Esophagus muscularis mucosa (tissue), 4 donors: ENCODE results near the gene LMX1B.

Experiments
- EP300 ChIP-seq: sonication (generic); formaldehyde crosslinking; IDR thresholded peaks from one replicate; pipeline ENCODE4 v1.6.1; 2017; ENCODE audit warnings: antibody characterized with exemption
- POLR2A ChIP-seq: fragments of 450-650 bp; IDR thresholded peaks from one replicate; pipeline ENCODE4 v1.6.1; 2017; ENCODE audit warnings: antibody characterized with exemption, moderate library complexity, mild to moderate bottlenecking, low read depth
- TF ChIP-seq, protein P1 (sequence below), 3 experiments: fragments of 200-600 bp in 2 of 3; fragments of 450-650 bp in 1 of 3; sonication (generic) in 2 of 3; IDR thresholded peaks; one replicate each; pipeline ENCODE4 v1.5.1; 2017 to 2019; ENCODE audit warnings: antibody characterized with exemption in 3 of 3, mild to moderate bottlenecking in 2 of 3, moderate library complexity in 1 of 3

DNA sequence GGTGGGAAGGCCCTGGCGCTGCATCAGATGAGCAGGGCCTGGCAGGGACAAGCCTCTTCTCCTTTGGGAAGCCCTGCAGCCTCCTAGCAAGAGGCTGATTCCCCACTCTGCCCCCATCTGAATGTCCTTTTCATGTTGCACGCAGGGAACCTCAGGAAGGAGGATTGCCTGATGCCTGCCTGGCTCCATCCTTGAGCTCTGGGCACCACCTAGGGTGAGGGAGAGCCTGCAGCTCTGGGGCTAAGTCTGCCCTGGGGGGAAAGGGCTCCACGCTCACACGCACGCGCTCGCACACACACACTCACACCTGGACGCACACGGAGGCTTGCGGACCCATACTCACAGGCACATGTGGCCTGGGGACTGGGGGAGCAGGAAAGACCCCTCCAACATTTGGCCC, 86.6 kb downstream of the LMX1B start:
- TF ChIP-seq, protein P1, sequence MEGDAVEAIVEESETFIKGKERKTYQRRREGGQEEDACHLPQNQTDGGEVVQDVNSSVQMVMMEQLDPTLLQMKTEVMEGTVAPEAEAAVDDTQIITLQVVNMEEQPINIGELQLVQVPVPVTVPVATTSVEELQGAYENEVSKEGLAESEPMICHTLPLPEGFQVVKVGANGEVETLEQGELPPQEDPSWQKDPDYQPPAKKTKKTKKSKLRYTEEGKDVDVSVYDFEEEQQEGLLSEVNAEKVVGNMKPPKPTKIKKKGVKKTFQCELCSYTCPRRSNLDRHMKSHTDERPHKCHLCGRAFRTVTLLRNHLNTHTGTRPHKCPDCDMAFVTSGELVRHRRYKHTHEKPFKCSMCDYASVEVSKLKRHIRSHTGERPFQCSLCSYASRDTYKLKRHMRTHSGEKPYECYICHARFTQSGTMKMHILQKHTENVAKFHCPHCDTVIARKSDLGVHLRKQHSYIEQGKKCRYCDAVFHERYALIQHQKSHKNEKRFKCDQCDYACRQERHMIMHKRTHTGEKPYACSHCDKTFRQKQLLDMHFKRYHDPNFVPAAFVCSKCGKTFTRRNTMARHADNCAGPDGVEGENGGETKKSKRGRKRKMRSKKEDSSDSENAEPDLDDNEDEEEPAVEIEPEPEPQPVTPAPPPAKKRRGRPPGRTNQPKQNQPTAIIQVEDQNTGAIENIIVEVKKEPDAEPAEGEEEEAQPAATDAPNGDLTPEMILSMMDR (IDR thresholded peaks at IDR 0.05), result no peak
- TF ChIP-seq POLR2A, result no peak
- no peak for TF ChIP-seq EP300
